Peyer's patch (tissue), 4 donors: ENCODE measurements around the gene EXOC4. TPM values are rescaled to one million over a fixed set of nuclear protein-coding genes. Genes with fewer than 3 reads are reported as not detected.

ENCODE experiments used
- DNase-seq, 3 donors: peaks; one replicate each; pipeline ENCODE4 v3.0.0-alpha.2; 2017 to 2019
- H3K27ac ChIP-seq, 4 donors: fragments of 200-600 bp; sonication (generic); one replicate each; pipeline ENCODE4 v1.5.1; 2016 to 2019
- H3K27me3 ChIP-seq, 2 donors: fragments of 200-600 bp; sonication (generic); one replicate each; pipeline ENCODE4 v1.5.1; 2019
- H3K36me3 ChIP-seq, 3 donors: fragments of 200-600 bp; sonication (generic); one replicate each; pipeline ENCODE4 v1.5.1; 2016 to 2019
- H3K4me1 ChIP-seq, 4 donors: fragments of 200-600 bp; sonication (generic); one replicate each; pipeline ENCODE4 v1.5.1; 2016 to 2019
- H3K4me3 ChIP-seq, 4 donors: fragments of 200-600 bp; sonication (generic); 1 replicate in 3 of 4; 2 replicates in 1 of 4; pipeline ENCODE4 v1.5.1; 2016 to 2019; ENCODE audit warnings: mild to moderate bottlenecking in 1 of 4
- H3K9me3 ChIP-seq, 4 donors: fragments of 200-600 bp; sonication (generic); one replicate each; pipeline ENCODE4 v1.5.1; 2016 to 2019; ENCODE audit warnings: mild to moderate bottlenecking in 1 of 4
- CTCF ChIP-seq, 6 experiments: fragments of 450-650 bp in 4 of 6; fragments of 200-600 bp in 2 of 6; sonication (generic) in 1 of 6; IDR thresholded peaks; one replicate each; pipeline ENCODE4 v1.5.1; 2017 to 2019; ENCODE audit warnings: antibody characterized with exemption in 6 of 6, mild to moderate bottlenecking in 3 of 6, moderate library complexity in 1 of 6
- POLR2A ChIP-seq, 2 donors: fragments of 450-650 bp; IDR thresholded peaks; one replicate each; pipeline ENCODE4 v1.5.1; 2017; ENCODE audit warnings: antibody characterized with exemption in 2 of 2, mild to moderate bottlenecking in 2 of 2, moderate library complexity in 2 of 2
- total RNA-seq, 4 donors: library from RNA; depleted of rRNA; stranded (reverse); fragments of >200 nt; gene quantifications; one replicate each; pipeline ENCODE4 v1.1.0, GENCODE V29; 2016

Gene EXOC4
- total RNA-seq, 4 donors from 2014 or later = 128 to 502 (median 141) TPM

- no peaks in the 10 kb centered on the region for H3K27me3 ChIP-seq
- DNase-seq = no peak
- H3K36me3 ChIP-seq = no peaks in the 10 kb centered on the region
- H3K4me1 ChIP-seq = no peaks in the 10 kb centered on the region
- no peaks in the 10 kb centered on the region for H3K9me3 ChIP-seq
- H3K27ac ChIP-seq = no peak overlapping the region
- no peak for TF ChIP-seq CTCF (IDR thresholded peaks at IDR 0.05)
- TF ChIP-seq POLR2A (IDR thresholded peaks at IDR 0.05) = no peak
- H3K4me3 ChIP-seq = no peak overlapping the region
Observed at GRCh38 chr7:133349101-133349500, 96.2 kb downstream of the EXOC4 start.

GRCh38 chr7:133352430-133352829 is 99.6 kb downstream of the EXOC4 start:
- DNase-seq = no peak
- TF ChIP-seq POLR2A (IDR thresholded peaks at IDR 0.05) = no peak
- no peak for TF ChIP-seq CTCF (IDR thresholded peaks at IDR 0.05)
- Histone ChIP-seq H3K27me3 (no peaks in the 10 kb centered on the region), H3K4me1 (no peaks in the 10 kb centered on the region), H3K27ac (no peak overlapping the region), H3K9me3 (no peaks in the 10 kb centered on the region), H3K36me3 (no peaks in the 10 kb centered on the region), H3K4me3 (no peak overlapping the region)

- no peak overlapping the region for H3K27ac ChIP-seq
- no peaks in the 10 kb centered on the region for H3K4me1 ChIP-seq
- H3K36me3 ChIP-seq = no peaks in the 10 kb centered on the region
- H3K27me3 ChIP-seq = no peaks in the 10 kb centered on the region
- DNase-seq = no peak
- H3K9me3 ChIP-seq = no peaks in the 10 kb centered on the region
- H3K4me3 ChIP-seq = no peak overlapping the region
- TF ChIP-seq CTCF (IDR thresholded peaks at IDR 0.05) = no peak
- no peak for TF ChIP-seq POLR2A (IDR thresholded peaks at IDR 0.05)
Observed at GRCh38 chr7:133353775-133354174, 100.9 kb downstream of the EXOC4 start.

- Histone ChIP-seq H3K27me3 (no peaks in the 10 kb centered on the region), H3K36me3 (no peaks in the 10 kb centered on the region), H3K4me3 (no peak overlapping the region), H3K9me3 (no peaks in the 10 kb centered on the region), H3K27ac (no peak overlapping the region), H3K4me1 (no peaks in the 10 kb centered on the region)
- DNase-seq = no peak
- TF ChIP-seq POLR2A (IDR thresholded peaks at IDR 0.05) = no peak
- no peak for TF ChIP-seq CTCF (IDR thresholded peaks at IDR 0.05)
Observed at GRCh38 chr7:133354546-133355324, 101.9 kb downstream of the EXOC4 start.

GRCh38 chr7:133355325-133355708 is 102.4 kb downstream of the EXOC4 start:
- H3K27me3 ChIP-seq = no peaks in the 10 kb centered on the region
- TF ChIP-seq POLR2A (IDR thresholded peaks at IDR 0.05) = no peak
- no peak for TF ChIP-seq CTCF (IDR thresholded peaks at IDR 0.05)
- H3K36me3 ChIP-seq = no peaks in the 10 kb centered on the region
- H3K4me3 ChIP-seq = no peak overlapping the region
- H3K9me3 ChIP-seq = no peaks in the 10 kb centered on the region
- no peak overlapping the region for H3K27ac ChIP-seq
- no peak for DNase-seq
- H3K4me1 ChIP-seq = no peaks in the 10 kb centered on the region
